HG02678 (cell line): ENCODE results near the gene NF2.

Experiments
- ATAC-seq: cut with Tn5 transposase; IDR thresholded peaks from one replicate; pipeline ENCODE4 v1.9.1; 2021; ENCODE audit warnings: mild to moderate bottlenecking, moderate library complexity; ENCODE audit not compliant: unreplicated experiment

NF2 gene

GRCh38 chr22:29738118-29738815 is 134.8 kb downstream of the NF2 start:
- no peak for ATAC-seq

GRCh38 chr22:29739346-29739875 is 136.0 kb downstream of the NF2 start:
- no peak for ATAC-seq

GRCh38 chr22:29740216-29740615 is 136.8 kb downstream of the NF2 start:
- no peak for ATAC-seq

GRCh38 chr22:29741926-29742325 is 138.5 kb downstream of the NF2 start:
- ATAC-seq = no peak

- ATAC-seq = no peak
Observed at GRCh38 chr22:29742326-29742725, 138.9 kb downstream of the NF2 start.

GRCh38 chr22:29744902-29745301 is 141.5 kb downstream of the NF2 start:
- ATAC-seq = no peak

GRCh38 chr22:29747832-29748231 is 144.4 kb downstream of the NF2 start:
- no peak for ATAC-seq
